OCI-LY1 (cell line): ENCODE measurements around the gene UGCG.

Experiments
- H2AFZ ChIP-seq: fragments of 200-600 bp; sonication (generic), shearing (Covaris generic); 2 replicates; pipeline ENCODE4 v1.6.0; 2014; ENCODE audit warnings: antibody characterized with exemption, mild to moderate bottlenecking, low read length
- H3F3A ChIP-seq: fragments of 200-600 bp; sonication (generic), shearing (Covaris generic); 2 replicates; pipeline ENCODE4 v1.6.0; 2014; ENCODE audit warnings: mild to moderate bottlenecking, antibody characterized with exemption, low read length, moderate library complexity; ENCODE audit not compliant: insufficient read depth
- H3K27ac ChIP-seq: fragments of 200-600 bp; sonication (generic); 2 replicates; pipeline ENCODE4 v1.5.1; 2014; ENCODE audit warnings: low read length, mixed run types, mild to moderate bottlenecking, low read depth; ENCODE audit not compliant: poor library complexity, severe bottlenecking
- H3K27me3 ChIP-seq: fragments of 200-600 bp; sonication (generic); 2 replicates; pipeline ENCODE4 v1.6.0; 2014; ENCODE audit warnings: antibody characterized with exemption, mild to moderate bottlenecking, low read length, moderate library complexity; ENCODE audit not compliant: insufficient read depth
- H3K36me3 ChIP-seq: fragments of 200-600 bp; sonication (generic); 2 replicates; pipeline ENCODE4 v1.6.1; 2014; ENCODE audit warnings: mild to moderate bottlenecking, antibody characterized with exemption, low read length, moderate library complexity, mixed read lengths; ENCODE audit not compliant: insufficient read depth
- H3K4me1 ChIP-seq: fragments of 200-600 bp; sonication (generic); 2 replicates; pipeline ENCODE4 v1.5.1; 2014; ENCODE audit warnings: mild to moderate bottlenecking, low read length, moderate library complexity; ENCODE audit not compliant: insufficient read depth, severe bottlenecking
- H3K4me2 ChIP-seq: fragments of 200-600 bp; sonication (generic), shearing (Covaris generic); 2 replicates; pipeline ENCODE4 v1.6.1; 2014; ENCODE audit warnings: low read length
- H3K4me3 ChIP-seq: fragments of 200-600 bp; sonication (generic); 2 replicates; pipeline ENCODE4 v1.5.1; 2014; ENCODE audit warnings: low read length, low read depth, mild to moderate bottlenecking, mixed read lengths; ENCODE audit not compliant: poor library complexity, severe bottlenecking
- H3K79me2 ChIP-seq: fragments of 200-600 bp; shearing (Covaris generic); 2 replicates; pipeline ENCODE4 v1.6.1; 2016; ENCODE audit warnings: mixed run types, low read length, mixed read lengths; ENCODE audit not compliant: insufficient read depth
- H3K9ac ChIP-seq: fragments of 200-600 bp; sonication (generic), shearing (Covaris generic); 2 replicates; pipeline ENCODE4 v1.6.1; 2014; ENCODE audit warnings: mild to moderate bottlenecking, low read length, mixed read lengths
- H3K9me2 ChIP-seq: fragments of 200-600 bp; sonication (generic), shearing (Covaris generic); 2 replicates; pipeline ENCODE4 v1.6.1; 2014; ENCODE audit warnings: low read depth, mild to moderate bottlenecking, low read length, mixed read lengths
- H3K9me3 ChIP-seq: fragments of 200-600 bp; shearing (Covaris generic); 2 replicates; pipeline ENCODE4 v1.6.1; 2014; ENCODE audit warnings: low read length, mixed read lengths
- H4K20me1 ChIP-seq: fragments of 200-600 bp; sonication (generic), shearing (Covaris generic); 2 replicates; pipeline ENCODE4 v1.6.0; 2016; ENCODE audit warnings: mild to moderate bottlenecking, low read length; ENCODE audit not compliant: insufficient read depth
- EZH2 ChIP-seq: fragments of 200-600 bp; sonication (generic), shearing (Covaris generic); IDR thresholded peaks from 2 replicates; pipeline ENCODE4 v1.8.0; 2017; ENCODE audit warnings: borderline replicate concordance, mixed run types, mild to moderate bottlenecking, antibody characterized with exemption, low read length, moderate library complexity, mixed read lengths
- TF ChIP-seq, protein P1 (sequence below): fragments of 200-600 bp; sonication (generic), shearing (Covaris generic); IDR thresholded peaks from 2 replicates; pipeline ENCODE4 v1.5.1; 2017; ENCODE audit warnings: mild to moderate bottlenecking, antibody characterized with exemption, low read length, moderate library complexity, mixed read lengths

UGCG gene

DNA sequence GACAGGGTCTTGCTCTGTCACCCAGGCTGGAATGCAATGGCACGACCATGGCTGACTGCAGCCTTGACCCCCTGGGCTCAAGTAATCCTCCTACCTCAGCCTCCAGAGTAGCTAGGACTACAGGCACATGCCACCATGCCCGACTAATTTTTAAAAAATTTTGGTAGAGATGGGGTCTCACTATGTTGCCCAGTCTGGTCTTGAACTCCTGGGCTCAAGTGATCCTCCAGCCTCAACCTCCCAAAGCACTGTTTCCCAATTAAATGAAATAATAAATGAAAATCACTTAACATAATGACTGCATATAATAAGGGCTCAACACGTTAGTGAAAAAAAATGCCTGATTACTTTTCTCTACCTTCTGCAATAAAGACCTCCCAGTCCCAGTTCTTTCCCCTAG, 71.0 kb downstream of the UGCG start:
- no peak overlapping the region for H3K27ac ChIP-seq
- H3K4me2 ChIP-seq: no peak overlapping the region
- H4K20me1 ChIP-seq: no peaks in the 10 kb centered on the region
- H2AFZ ChIP-seq: no peak overlapping the region
- no peak overlapping the region for H3K9ac ChIP-seq
- H3K36me3 ChIP-seq: no peaks in the 10 kb centered on the region
- H3F3A ChIP-seq: no peaks in the 10 kb centered on the region
- TF ChIP-seq EZH2: no peak
- TF ChIP-seq, protein P1, sequence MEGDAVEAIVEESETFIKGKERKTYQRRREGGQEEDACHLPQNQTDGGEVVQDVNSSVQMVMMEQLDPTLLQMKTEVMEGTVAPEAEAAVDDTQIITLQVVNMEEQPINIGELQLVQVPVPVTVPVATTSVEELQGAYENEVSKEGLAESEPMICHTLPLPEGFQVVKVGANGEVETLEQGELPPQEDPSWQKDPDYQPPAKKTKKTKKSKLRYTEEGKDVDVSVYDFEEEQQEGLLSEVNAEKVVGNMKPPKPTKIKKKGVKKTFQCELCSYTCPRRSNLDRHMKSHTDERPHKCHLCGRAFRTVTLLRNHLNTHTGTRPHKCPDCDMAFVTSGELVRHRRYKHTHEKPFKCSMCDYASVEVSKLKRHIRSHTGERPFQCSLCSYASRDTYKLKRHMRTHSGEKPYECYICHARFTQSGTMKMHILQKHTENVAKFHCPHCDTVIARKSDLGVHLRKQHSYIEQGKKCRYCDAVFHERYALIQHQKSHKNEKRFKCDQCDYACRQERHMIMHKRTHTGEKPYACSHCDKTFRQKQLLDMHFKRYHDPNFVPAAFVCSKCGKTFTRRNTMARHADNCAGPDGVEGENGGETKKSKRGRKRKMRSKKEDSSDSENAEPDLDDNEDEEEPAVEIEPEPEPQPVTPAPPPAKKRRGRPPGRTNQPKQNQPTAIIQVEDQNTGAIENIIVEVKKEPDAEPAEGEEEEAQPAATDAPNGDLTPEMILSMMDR: no peak
- no peak overlapping the region for H3K4me3 ChIP-seq
- H3K27me3 ChIP-seq: no peaks in the 10 kb centered on the region
- H3K4me1 ChIP-seq: no peaks in the 10 kb centered on the region
- H3K79me2 ChIP-seq: no peaks in the 10 kb centered on the region
- H3K9me3 ChIP-seq: no peaks in the 10 kb centered on the region
- H3K9me2 ChIP-seq: no peaks in the 10 kb centered on the region

DNA sequence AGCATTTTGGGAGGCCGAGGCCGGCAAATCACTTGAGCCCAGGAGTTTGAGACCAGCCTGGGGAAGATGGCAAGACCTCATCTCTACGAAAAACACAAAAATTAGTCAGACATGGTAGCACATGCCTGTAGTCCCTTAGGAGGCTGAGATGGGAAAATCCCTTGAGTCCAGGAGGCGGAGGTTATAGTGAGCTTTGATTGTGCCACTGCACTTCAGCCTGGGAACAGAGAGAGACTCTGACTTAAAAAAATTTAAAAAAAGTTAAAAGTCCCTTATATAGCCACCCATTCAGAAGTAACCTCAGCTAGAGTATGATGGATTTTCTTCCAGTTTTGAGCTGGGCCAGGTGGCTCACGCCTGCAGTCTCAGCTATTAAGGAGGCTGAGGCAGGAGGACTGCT, 72.4 kb downstream of the UGCG start:
- Histone ChIP-seq H3K9me2 (no peaks in the 10 kb centered on the region), H3K4me1 (no peaks in the 10 kb centered on the region), H3K4me3 (no peak overlapping the region), H3K27ac (no peak overlapping the region), H3F3A (no peaks in the 10 kb centered on the region), H3K27me3 (no peaks in the 10 kb centered on the region), H2AFZ (no peak overlapping the region), H3K36me3 (no peaks in the 10 kb centered on the region), H3K79me2 (no peaks in the 10 kb centered on the region), H3K9ac (no peak overlapping the region), H4K20me1 (no peaks in the 10 kb centered on the region), H3K9me3 (no peaks in the 10 kb centered on the region), H3K4me2 (no peak overlapping the region)
- no peak for TF ChIP-seq EZH2
- TF ChIP-seq, protein P1: no peak

DNA sequence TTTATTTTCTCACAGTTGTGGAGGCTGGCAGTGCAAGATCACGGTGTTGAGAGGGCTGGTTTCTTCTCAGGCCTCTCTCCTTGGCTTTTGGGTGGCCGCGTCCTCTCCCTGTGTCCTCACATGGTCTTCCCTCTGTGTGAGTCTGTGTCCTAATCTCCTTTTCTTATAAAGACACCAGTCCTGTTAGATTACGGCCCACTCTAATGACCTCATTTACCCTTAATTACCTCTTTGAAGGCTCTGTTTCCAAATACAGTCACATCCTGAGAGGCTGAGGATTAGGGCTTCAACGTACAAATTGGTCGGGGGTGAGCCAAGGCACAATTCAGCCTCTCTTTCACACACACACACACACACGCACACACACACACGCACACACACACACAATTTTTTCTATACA, 73.0 kb downstream of the UGCG start:
- H3K4me2 ChIP-seq: no peak overlapping the region
- no peak for TF ChIP-seq EZH2
- TF ChIP-seq, protein P1: no peak
- no peaks in the 10 kb centered on the region for H3K36me3 ChIP-seq
- no peaks in the 10 kb centered on the region for H3F3A ChIP-seq
- no peak overlapping the region for H3K27ac ChIP-seq
- H3K9ac ChIP-seq: no peak overlapping the region
- no peaks in the 10 kb centered on the region for H3K79me2 ChIP-seq
- H2AFZ ChIP-seq: no peak overlapping the region
- H3K4me1 ChIP-seq: peaks cover 2% of the 10 kb centered on the region
- no peaks in the 10 kb centered on the region for H3K9me3 ChIP-seq
- H3K9me2 ChIP-seq: no peaks in the 10 kb centered on the region
- no peaks in the 10 kb centered on the region for H4K20me1 ChIP-seq
- no peak overlapping the region for H3K4me3 ChIP-seq
- no peaks in the 10 kb centered on the region for H3K27me3 ChIP-seq
